ENCODE data around the gene COG5. TPM values are rescaled to one million over a fixed set of nuclear protein-coding genes. Genes with fewer than 3 reads are reported as not detected.

COG5 gene
- total and polyA plus RNA-seq, 2 donors from 2014 or later = 8.6 to 45.7 TPM

DNA sequence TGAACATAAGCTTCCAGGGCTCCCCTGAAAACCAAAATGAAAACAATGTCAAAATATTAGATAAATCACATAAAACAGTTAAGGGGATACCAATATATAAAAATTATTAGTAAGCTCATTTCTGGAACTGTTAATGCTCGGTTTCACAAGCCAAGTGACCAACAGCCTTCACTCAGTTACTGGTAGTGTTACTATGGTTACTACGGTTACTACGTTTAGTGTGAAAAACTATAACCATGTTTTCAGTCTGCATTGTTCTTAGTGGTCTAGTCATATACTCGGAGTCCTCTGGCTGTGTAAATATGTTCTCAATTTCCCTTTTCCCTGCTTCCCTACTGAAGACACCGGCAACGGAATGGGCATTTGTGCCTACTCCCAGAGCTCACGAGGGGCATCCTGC is 360.1 kb downstream of the COG5 start:
- Histone ChIP-seq H3K27me3 (ENCODE audit: control insufficient read depth, insufficient read depth, low read length) (no peaks in the 10 kb centered on the region), H3K36me3 (ENCODE audit: control insufficient read depth in 2 of 3, insufficient read depth in 3 of 3, low read length in 3 of 3) (peaks cover 4 to 50% (median 30%) of the 10 kb centered on the region in 3 donors), H3K9ac (ENCODE audit: low read length in 3 of 3) (no peak overlapping the region), H3K27ac (ENCODE audit: low read depth in 2 of 2, low read length in 2 of 2) (no peak overlapping the region), H3K9me3 (ENCODE audit: control insufficient read depth in 2 of 3, insufficient read depth in 1 of 3, low read length in 3 of 3) (no peaks in the 10 kb centered on the region), H3K4me3 (ENCODE audit: low read length in 3 of 3) (no peak overlapping the region), H3K4me1 (ENCODE audit: control insufficient read depth in 2 of 3, insufficient read depth in 2 of 3, low read depth in 1 of 3, low read length in 3 of 3) (peaks cover 0 to 2% (median 0%) of the 10 kb centered on the region in 3 donors)
- DNase-seq = no peak
- TF ChIP-seq, protein P1, sequence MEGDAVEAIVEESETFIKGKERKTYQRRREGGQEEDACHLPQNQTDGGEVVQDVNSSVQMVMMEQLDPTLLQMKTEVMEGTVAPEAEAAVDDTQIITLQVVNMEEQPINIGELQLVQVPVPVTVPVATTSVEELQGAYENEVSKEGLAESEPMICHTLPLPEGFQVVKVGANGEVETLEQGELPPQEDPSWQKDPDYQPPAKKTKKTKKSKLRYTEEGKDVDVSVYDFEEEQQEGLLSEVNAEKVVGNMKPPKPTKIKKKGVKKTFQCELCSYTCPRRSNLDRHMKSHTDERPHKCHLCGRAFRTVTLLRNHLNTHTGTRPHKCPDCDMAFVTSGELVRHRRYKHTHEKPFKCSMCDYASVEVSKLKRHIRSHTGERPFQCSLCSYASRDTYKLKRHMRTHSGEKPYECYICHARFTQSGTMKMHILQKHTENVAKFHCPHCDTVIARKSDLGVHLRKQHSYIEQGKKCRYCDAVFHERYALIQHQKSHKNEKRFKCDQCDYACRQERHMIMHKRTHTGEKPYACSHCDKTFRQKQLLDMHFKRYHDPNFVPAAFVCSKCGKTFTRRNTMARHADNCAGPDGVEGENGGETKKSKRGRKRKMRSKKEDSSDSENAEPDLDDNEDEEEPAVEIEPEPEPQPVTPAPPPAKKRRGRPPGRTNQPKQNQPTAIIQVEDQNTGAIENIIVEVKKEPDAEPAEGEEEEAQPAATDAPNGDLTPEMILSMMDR (IDR thresholded peaks at IDR 0.05; ENCODE audit: borderline replicate concordance, extremely low read depth, insufficient read depth) = no peak
- FAIRE-seq = no peak
- intact Hi-C loops (cut with DNase I) = no loop called here

GRCh38 chr7:107201795-107202450 is 361.8 kb downstream of the COG5 start:
- Histone ChIP-seq H3K36me3 (ENCODE audit: control insufficient read depth in 2 of 3, insufficient read depth in 3 of 3, low read length in 3 of 3) (peaks cover 4 to 66% (median 33%) of the 10 kb centered on the region in 3 donors), H3K27ac (ENCODE audit: low read depth in 2 of 2, low read length in 2 of 2) (no peak overlapping the region), H3K4me3 (ENCODE audit: low read length in 3 of 3) (no peak overlapping the region), H3K9me3 (ENCODE audit: control insufficient read depth in 2 of 3, insufficient read depth in 1 of 3, low read length in 3 of 3) (no peaks in the 10 kb centered on the region), H3K4me1 (ENCODE audit: control insufficient read depth in 2 of 3, insufficient read depth in 2 of 3, low read depth in 1 of 3, low read length in 3 of 3) (no peaks in the 10 kb centered on the region), H3K9ac (ENCODE audit: low read length in 3 of 3) (no peak overlapping the region), H3K27me3 (ENCODE audit: control insufficient read depth, insufficient read depth, low read length) (no peaks in the 10 kb centered on the region)
- peak in 4 of 5 donors; percentile 38 to 56 (median 48) for DNase-seq
- no peak for FAIRE-seq
- TF ChIP-seq, protein P1 (IDR thresholded peaks at IDR 0.05; ENCODE audit: borderline replicate concordance, extremely low read depth, insufficient read depth) = peak; percentile 45
- intact Hi-C loops (cut with DNase I) = no loop called here

GRCh38 chr7:107196834-107197610 is 366.7 kb downstream of the COG5 start:
- TF ChIP-seq, protein P1 (IDR thresholded peaks at IDR 0.05; ENCODE audit: borderline replicate concordance, extremely low read depth, insufficient read depth) = no peak
- no peak for DNase-seq
- H3K9me3 ChIP-seq (ENCODE audit: control insufficient read depth in 2 of 3, insufficient read depth in 1 of 3, low read length in 3 of 3) = no peaks in the 10 kb centered on the region
- no peaks in the 10 kb centered on the region for H3K27me3 ChIP-seq (ENCODE audit: control insufficient read depth, insufficient read depth, low read length)
- intact Hi-C loops (cut with DNase I) = no loop called here
- H3K9ac ChIP-seq (ENCODE audit: low read length in 3 of 3) = no peak overlapping the region
- no peaks in the 10 kb centered on the region for H3K4me1 ChIP-seq (ENCODE audit: control insufficient read depth in 2 of 3, insufficient read depth in 2 of 3, low read depth in 1 of 3, low read length in 3 of 3)
- FAIRE-seq = no peak
- no peak overlapping the region for H3K27ac ChIP-seq (ENCODE audit: low read depth in 2 of 2, low read length in 2 of 2)
- peaks cover 4 to 51% (median 29%) of the 10 kb centered on the region in 3 donors for H3K36me3 ChIP-seq (ENCODE audit: control insufficient read depth in 2 of 3, insufficient read depth in 3 of 3, low read length in 3 of 3)
- no peak overlapping the region for H3K4me3 ChIP-seq (ENCODE audit: low read length in 3 of 3)

Data from kidney (tissue), 14 donors.